ENCODE results near the gene EXOC2. TPM values are rescaled to one million over a fixed set of nuclear protein-coding genes. Genes with fewer than 3 reads are reported as not detected.

Gene EXOC2
- total RNA-seq, 3 donors from 2014 or later: 19.7 to 37.3 (median 26.5) TPM

DNA sequence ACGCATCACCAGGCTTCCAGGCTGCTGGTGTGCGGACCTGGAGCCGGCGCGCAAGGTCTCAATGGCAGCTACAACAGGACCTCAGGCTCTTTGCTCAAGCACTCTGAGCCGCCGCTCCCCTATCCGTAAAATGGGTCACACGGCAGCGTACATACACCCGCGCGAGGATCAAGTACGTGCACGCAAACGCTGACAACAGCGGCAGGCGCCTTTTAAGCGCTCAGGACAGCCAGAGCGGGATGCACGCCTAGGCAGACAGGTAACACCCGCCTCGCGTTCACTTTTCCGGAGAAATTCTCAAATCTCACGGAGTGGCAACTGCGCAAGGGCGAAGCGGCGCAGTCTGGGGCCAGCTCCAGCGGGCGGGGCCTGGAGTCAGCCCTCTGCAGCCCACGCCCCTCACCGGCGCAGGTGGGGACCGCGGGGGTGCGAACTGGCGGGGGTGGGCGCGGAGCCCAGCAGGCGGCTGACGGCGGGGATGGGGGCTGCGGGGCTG is 535 bp downstream of the EXOC2 start:
- H3K4me3 ChIP-seq: peak overlapping the region; percentile 88 to 99 (median 96)
- intact Hi-C loops (cut with DNase I; ENCODE audit: low total_unique reads): no loop called here
- TF ChIP-seq POLR2AphosphoS5 (IDR thresholded peaks at IDR 0.05) (no peak), POLR2A (IDR thresholded peaks at IDR 0.05) (no peak)
- TF ChIP-seq, protein P1, sequence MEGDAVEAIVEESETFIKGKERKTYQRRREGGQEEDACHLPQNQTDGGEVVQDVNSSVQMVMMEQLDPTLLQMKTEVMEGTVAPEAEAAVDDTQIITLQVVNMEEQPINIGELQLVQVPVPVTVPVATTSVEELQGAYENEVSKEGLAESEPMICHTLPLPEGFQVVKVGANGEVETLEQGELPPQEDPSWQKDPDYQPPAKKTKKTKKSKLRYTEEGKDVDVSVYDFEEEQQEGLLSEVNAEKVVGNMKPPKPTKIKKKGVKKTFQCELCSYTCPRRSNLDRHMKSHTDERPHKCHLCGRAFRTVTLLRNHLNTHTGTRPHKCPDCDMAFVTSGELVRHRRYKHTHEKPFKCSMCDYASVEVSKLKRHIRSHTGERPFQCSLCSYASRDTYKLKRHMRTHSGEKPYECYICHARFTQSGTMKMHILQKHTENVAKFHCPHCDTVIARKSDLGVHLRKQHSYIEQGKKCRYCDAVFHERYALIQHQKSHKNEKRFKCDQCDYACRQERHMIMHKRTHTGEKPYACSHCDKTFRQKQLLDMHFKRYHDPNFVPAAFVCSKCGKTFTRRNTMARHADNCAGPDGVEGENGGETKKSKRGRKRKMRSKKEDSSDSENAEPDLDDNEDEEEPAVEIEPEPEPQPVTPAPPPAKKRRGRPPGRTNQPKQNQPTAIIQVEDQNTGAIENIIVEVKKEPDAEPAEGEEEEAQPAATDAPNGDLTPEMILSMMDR (IDR thresholded peaks at IDR 0.05): no peak
- peaks cover 0 to 2% of the 10 kb centered on the region in 2 donors for H3K4me1 ChIP-seq
- H3K36me3 ChIP-seq: no peaks in the 10 kb centered on the region
- H3K27me3 ChIP-seq: no peaks in the 10 kb centered on the region
- peak overlapping the region; percentile 77 to 88 for H3K27ac ChIP-seq
- DNase-seq (ENCODE audit: low spot score in 2 of 2): no peak
- no peaks in the 10 kb centered on the region for H3K9me3 ChIP-seq

DNA sequence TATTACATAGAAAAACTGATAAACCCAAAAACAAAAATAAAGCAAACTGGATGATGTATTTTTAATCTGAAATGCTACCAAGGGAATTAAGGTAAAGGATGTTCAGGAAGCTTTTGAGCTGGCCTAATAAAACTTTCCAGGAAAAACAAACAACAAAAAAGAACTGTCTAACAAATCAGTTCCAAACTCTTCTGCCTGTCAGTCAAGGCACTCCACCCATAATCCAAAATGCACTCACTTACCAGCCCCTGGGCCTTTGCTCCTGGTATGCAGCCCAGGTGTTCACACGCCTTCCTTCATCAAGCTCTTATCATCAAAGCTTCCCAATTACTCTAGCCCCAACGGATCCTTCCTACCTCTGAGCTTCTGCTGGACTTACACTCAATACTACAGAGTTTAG is 3.7 kb downstream of the EXOC2 start:
- TF ChIP-seq POLR2AphosphoS5 (IDR thresholded peaks at IDR 0.05): no peak
- no peak for TF ChIP-seq POLR2A (IDR thresholded peaks at IDR 0.05)
- TF ChIP-seq, protein P1 (IDR thresholded peaks at IDR 0.05): no peak
- no peak overlapping the region for H3K27ac ChIP-seq
- intact Hi-C loops (cut with DNase I; ENCODE audit: low total_unique reads): no loop called here

DNA sequence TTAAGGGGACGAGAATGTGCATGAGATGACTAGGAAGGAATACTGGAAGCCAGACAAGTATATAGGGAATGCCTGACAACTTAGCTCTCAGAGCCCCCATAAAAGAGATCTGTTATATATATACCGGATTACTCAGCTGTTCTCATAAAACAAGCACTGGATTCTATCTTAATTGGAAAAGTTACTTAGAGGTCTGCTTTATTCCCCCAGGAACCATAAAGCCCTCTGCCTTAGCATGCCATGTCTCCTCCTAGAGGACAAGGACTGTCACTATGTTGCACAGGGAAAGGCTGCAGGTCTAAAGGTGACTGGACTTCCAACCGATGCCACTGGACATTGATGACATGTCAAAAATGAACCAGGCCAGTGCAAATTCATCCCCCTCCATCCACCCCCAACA is 6.4 kb downstream of the EXOC2 start:
- Histone ChIP-seq H3K27ac (no peak overlapping the region), H3K9me3 (no peaks in the 10 kb centered on the region), H3K4me1 (no peaks in the 10 kb centered on the region), H3K27me3 (no peaks in the 10 kb centered on the region), H3K4me3 (no peak overlapping the region), H3K36me3 (no peaks in the 10 kb centered on the region)
- intact Hi-C loops (cut with DNase I; ENCODE audit: low total_unique reads): no loop called here
- no peak for DNase-seq (ENCODE audit: low spot score in 2 of 2)
- TF ChIP-seq POLR2A (IDR thresholded peaks at IDR 0.05): no peak
- TF ChIP-seq, protein P1 (IDR thresholded peaks at IDR 0.05): no peak
- no peak for TF ChIP-seq POLR2AphosphoS5 (IDR thresholded peaks at IDR 0.05)

More for the DNA sequence above, 3.7 kb downstream of the EXOC2 start:
- no peak for DNase-seq (ENCODE audit: low spot score in 2 of 2)
- Histone ChIP-seq H3K4me3 (no peak overlapping the region), H3K36me3 (no peaks in the 10 kb centered on the region), H3K4me1 (peaks cover 0 to 2% of the 10 kb centered on the region in 2 donors), H3K9me3 (no peaks in the 10 kb centered on the region), H3K27me3 (no peaks in the 10 kb centered on the region)

DNA sequence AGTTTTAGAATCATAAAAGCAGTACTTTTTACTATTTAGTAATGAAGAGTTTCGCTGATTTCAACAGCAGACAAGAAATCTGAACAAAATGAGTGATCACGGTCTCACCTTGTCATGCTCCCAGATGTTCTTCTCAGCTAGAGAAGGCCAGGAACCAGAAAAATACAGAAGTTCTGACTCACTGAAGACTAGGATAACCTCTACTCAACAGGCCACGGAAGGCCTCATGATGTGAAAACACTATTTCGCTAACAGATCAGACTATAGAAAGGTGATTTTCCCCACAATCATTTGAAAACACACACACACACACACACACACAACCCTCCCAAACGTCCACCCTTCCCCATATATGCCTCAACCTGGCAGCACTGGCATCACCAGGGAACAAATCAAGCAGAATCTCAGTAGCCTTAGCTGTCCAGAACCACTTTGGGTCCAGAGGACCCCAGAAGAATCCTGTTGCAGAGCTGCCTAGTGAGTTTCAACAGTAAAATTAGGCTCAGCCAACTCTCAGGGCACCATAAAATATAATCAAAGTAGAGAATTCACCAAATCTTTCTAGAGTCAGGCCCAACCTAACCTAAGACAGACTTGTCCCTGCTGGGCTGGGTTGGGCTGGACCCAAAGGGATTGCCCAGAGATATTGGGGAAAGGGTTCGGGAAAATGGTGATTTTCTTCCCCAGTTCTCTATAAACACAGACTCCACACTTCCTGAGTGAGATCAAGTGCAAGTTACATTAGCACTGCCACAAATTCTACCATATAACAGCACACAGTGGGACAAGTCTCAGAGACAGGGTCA is 7.9 kb downstream of the EXOC2 start:
- Histone ChIP-seq H3K4me1 (no peaks in the 10 kb centered on the region), H3K27me3 (no peaks in the 10 kb centered on the region), H3K27ac (no peak overlapping the region), H3K9me3 (no peaks in the 10 kb centered on the region), H3K4me3 (no peak overlapping the region), H3K36me3 (no peaks in the 10 kb centered on the region)
- intact Hi-C loops (cut with DNase I; ENCODE audit: low total_unique reads): no loop called here
- TF ChIP-seq, protein P1 (IDR thresholded peaks at IDR 0.05): no peak
- TF ChIP-seq POLR2A (IDR thresholded peaks at IDR 0.05) (no peak), POLR2AphosphoS5 (IDR thresholded peaks at IDR 0.05) (no peak)
- no peak for DNase-seq (ENCODE audit: low spot score in 2 of 2)

DNA sequence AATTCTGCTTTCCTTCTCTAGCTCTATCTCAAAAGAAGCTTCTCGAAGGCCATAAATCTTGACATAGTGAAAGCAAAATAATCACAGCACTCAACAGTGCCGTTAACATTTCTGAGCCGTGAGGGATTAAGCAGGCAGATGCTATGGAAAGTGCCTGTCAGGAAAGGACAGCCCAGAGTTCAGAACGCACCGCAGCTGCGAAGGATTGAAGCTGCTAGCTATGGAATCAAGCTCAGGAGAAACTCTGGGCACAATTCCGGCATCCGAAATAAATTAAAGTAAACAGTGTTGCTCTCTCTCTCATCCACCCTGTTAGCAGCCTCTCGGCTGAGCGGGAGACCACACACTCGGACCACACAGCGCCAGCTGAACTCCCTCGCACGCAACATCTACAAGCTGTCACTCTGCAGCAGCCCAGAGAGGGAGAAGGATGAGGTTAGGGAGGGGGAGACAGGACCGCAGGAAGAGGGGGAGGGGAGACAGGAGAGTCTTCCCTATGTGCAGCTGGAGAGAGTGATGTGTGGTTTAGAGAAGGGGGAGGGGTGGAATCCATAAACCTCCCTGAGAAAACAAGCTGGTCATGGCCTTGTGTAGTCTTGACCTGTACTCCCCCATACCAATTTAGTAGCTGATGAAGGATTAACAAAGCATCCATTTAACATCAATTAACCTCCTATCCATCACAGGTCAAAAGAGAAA is 9.0 kb downstream of the EXOC2 start:
- no peaks in the 10 kb centered on the region for H3K4me1 ChIP-seq
- H3K36me3 ChIP-seq: no peaks in the 10 kb centered on the region
- no peak overlapping the region for H3K27ac ChIP-seq
- no peaks in the 10 kb centered on the region for H3K27me3 ChIP-seq
- TF ChIP-seq POLR2A (IDR thresholded peaks at IDR 0.05) (no peak), POLR2AphosphoS5 (IDR thresholded peaks at IDR 0.05) (no peak)
- TF ChIP-seq, protein P1 (IDR thresholded peaks at IDR 0.05): no peak
- intact Hi-C loops (cut with DNase I; ENCODE audit: low total_unique reads): no loop called here
- no peaks in the 10 kb centered on the region for H3K9me3 ChIP-seq
- DNase-seq (ENCODE audit: low spot score in 2 of 2): no peak
- peak overlapping the region in 1 of 3 donors; percentile 27 for H3K4me3 ChIP-seq

All from breast epithelium (tissue), 4 donors.